Measurements from ENCODE around the gene AP5B1.

DNA sequence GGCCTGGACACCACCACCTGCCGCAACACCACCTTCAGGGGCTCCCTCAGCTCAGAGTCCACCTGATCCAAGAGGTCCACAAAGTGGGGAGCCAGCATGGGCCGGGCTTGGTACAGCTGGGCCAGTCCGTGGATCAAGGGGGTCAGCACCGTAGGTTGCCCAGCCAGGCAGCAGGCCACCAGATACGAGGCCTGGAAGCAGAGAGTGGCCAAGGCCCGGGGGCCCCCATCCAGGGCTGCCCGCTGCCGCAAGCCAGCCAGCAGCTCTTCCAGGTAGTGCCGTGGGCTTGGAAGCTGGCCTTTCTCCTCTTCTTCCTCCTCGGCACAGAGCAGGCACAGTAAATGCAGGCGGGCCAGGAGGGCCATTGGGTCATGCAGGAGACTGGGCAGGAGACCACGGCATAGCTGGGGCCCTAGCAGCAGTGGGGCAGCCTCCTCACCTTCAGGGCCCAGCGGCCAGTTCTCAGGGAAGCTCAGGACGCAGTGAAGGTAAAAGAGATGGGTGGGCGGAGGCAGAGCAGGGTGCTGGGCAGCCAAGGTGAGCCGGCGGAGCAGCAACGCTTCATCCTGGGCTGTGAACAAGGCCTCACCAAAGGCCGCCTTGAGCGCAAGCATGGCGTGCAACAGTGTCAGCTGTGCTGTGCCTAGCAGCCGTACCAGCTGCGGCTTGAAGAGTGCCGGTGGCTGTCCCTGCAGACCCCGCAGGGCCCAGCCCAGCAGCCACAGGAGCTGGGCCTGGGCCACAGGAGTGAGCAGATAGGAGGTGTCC is 1.7 kb downstream of the AP5B1 start:
- TF ChIP-seq, protein P1, sequence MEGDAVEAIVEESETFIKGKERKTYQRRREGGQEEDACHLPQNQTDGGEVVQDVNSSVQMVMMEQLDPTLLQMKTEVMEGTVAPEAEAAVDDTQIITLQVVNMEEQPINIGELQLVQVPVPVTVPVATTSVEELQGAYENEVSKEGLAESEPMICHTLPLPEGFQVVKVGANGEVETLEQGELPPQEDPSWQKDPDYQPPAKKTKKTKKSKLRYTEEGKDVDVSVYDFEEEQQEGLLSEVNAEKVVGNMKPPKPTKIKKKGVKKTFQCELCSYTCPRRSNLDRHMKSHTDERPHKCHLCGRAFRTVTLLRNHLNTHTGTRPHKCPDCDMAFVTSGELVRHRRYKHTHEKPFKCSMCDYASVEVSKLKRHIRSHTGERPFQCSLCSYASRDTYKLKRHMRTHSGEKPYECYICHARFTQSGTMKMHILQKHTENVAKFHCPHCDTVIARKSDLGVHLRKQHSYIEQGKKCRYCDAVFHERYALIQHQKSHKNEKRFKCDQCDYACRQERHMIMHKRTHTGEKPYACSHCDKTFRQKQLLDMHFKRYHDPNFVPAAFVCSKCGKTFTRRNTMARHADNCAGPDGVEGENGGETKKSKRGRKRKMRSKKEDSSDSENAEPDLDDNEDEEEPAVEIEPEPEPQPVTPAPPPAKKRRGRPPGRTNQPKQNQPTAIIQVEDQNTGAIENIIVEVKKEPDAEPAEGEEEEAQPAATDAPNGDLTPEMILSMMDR (IDR thresholded peaks at IDR 0.05): no peak
- TF ChIP-seq EP300 (IDR thresholded peaks at IDR 0.05; ENCODE audit: low read depth) (no peak), POLR2A (IDR thresholded peaks at IDR 0.05) (no peak)

Measured in transverse colon (tissue), 3 donors.